Inferior parietal cortex (tissue), 1 donor: Measurements from ENCODE around the gene TMEM131L.
"Not testable (repeated sequence)": the region's sequence is repeated elsewhere in the genome, so short reads cannot be mapped to it uniquely, and the experiment has no call there.

ENCODE experiments used
- DNase-seq: peaks from one replicate; pipeline ENCODE4 v3.0.0-alpha.2; 2016; ENCODE audit errors: extremely low spot score

TMEM131L gene

GRCh38 chr4:153499005-153499404 lies 32.8 kb downstream of the TMEM131L start:
- DNase-seq = no peak

GRCh38 chr4:153501578-153501977 lies 35.4 kb downstream of the TMEM131L start:
- no peak for DNase-seq

- no peak for DNase-seq
These were observed 36.4 kb downstream of the TMEM131L start for GRCh38 chr4:153502584-153502983.

- DNase-seq = no peak
These were observed 40.5 kb downstream of the TMEM131L start for GRCh38 chr4:153506341-153507309.

- DNase-seq = no peak
These were observed 41.3 kb downstream of the TMEM131L start for GRCh38 chr4:153507310-153508073.

GRCh38 chr4:153509212-153509611 lies 43.1 kb downstream of the TMEM131L start:
- DNase-seq = not testable (repeated sequence)

GRCh38 chr4:153509724-153510123 lies 43.6 kb downstream of the TMEM131L start:
- no peak for DNase-seq

GRCh38 chr4:153510252-153511001 lies 44.3 kb downstream of the TMEM131L start:
- no peak for DNase-seq

GRCh38 chr4:153511104-153511503 lies 44.9 kb downstream of the TMEM131L start:
- DNase-seq = no peak

- DNase-seq = no peak
These were observed 46.1 kb downstream of the TMEM131L start for GRCh38 chr4:153512162-153512852.

GRCh38 chr4:153512952-153513500 lies 46.9 kb downstream of the TMEM131L start:
- DNase-seq = no peak

GRCh38 chr4:153513596-153513995 lies 47.4 kb downstream of the TMEM131L start:
- DNase-seq = no peak

- no peak for DNase-seq
These were observed 47.9 kb downstream of the TMEM131L start for GRCh38 chr4:153514001-153514526.

GRCh38 chr4:153514688-153515426 lies 48.7 kb downstream of the TMEM131L start:
- DNase-seq = no peak

- no peak for DNase-seq
These were observed 51.0 kb downstream of the TMEM131L start for GRCh38 chr4:153517159-153517558.

GRCh38 chr4:153518001-153518400 lies 51.8 kb downstream of the TMEM131L start:
- DNase-seq = no peak

- DNase-seq = no peak
These were observed 52.7 kb downstream of the TMEM131L start for GRCh38 chr4:153518637-153519389.

- no peak for DNase-seq
These were observed 53.5 kb downstream of the TMEM131L start for GRCh38 chr4:153519687-153520086.

GRCh38 chr4:153520227-153520626 lies 54.1 kb downstream of the TMEM131L start:
- no peak for DNase-seq
